NCI-H446 treated with DMSO at 0.1 percent for 48 hours (cell line): Measurements from ENCODE around the gene TAS1R3.

Experiments used
- DNase-seq: peaks from one replicate; lab custom pipeline; 2025; lab: John Stamatoyannopoulos, UW

TAS1R3 gene

GRCh38 chr1:1331068-1331965, at the start of gene TAS1R3:
Gene TAS1R3, plus strand, starts transcription at chr1:1331280. Its CDS starts 66 bp downstream, at chr1:1331346.
- no peak for DNase-seq

- DNase-seq = no peak
Observed at GRCh38 chr1:1281533-1282321, 49.4 kb upstream of the TAS1R3 start.

- no peak for DNase-seq
Observed at GRCh38 chr1:1282998-1283397, 48.1 kb upstream of the TAS1R3 start.

GRCh38 chr1:1283821-1284220, 47.3 kb upstream of the TAS1R3 start:
- no peak for DNase-seq

- no peak for DNase-seq
Observed at GRCh38 chr1:1284221-1285101, 46.6 kb upstream of the TAS1R3 start.

- DNase-seq = no peak
Observed at GRCh38 chr1:1285102-1285571, 45.9 kb upstream of the TAS1R3 start.

- no peak for DNase-seq
Observed at GRCh38 chr1:1285611-1286311, 45.3 kb upstream of the TAS1R3 start.

GRCh38 chr1:1286313-1287261, 44.5 kb upstream of the TAS1R3 start:
- DNase-seq = no peak

GRCh38 chr1:1287288-1288110, 43.6 kb upstream of the TAS1R3 start:
- no peak for DNase-seq

GRCh38 chr1:1290238-1290731, 40.8 kb upstream of the TAS1R3 start:
- no peak for DNase-seq

- DNase-seq = no peak
Observed at GRCh38 chr1:1291023-1291528, 40.0 kb upstream of the TAS1R3 start.

- peak; percentile 28 for DNase-seq
Observed at GRCh38 chr1:1291548-1292441, 39.3 kb upstream of the TAS1R3 start.

GRCh38 chr1:1292442-1292779, 38.7 kb upstream of the TAS1R3 start:
- DNase-seq = no peak

GRCh38 chr1:1292851-1293250, 38.2 kb upstream of the TAS1R3 start:
- DNase-seq = no peak

- no peak for DNase-seq
Observed at GRCh38 chr1:1293263-1294249, 37.5 kb upstream of the TAS1R3 start.

- DNase-seq = no peak
Observed at GRCh38 chr1:1294250-1294890, 36.7 kb upstream of the TAS1R3 start.
